Effector memory CD8-positive, alpha-beta T cell (primary cell): ENCODE results near the gene CD81.

Source experiments
- ATAC-seq: fragments of 150-1000 bp; cut with Tn5 transposase; replicated peaks from 2 replicates; pipeline ENCODE4 v1.10.0; 2021; ENCODE audit warnings: mild to moderate bottlenecking, moderate library complexity
- DNase-seq, 3 experiments: peaks; one replicate each; pipeline ENCODE4 v3.0.0; 2021
- H3K27ac Mint-ChIP-seq, 2 donors: one replicate each; pipeline ENCODE4 v1.8.0; 2022; ENCODE audit warnings: mild to moderate bottlenecking in 2 of 2, mixed read lengths in 2 of 2, moderate library complexity in 2 of 2
- H3K27me3 Mint-ChIP-seq, 2 donors: one replicate each; pipeline ENCODE4 v1.8.0; 2022; ENCODE audit warnings: mixed read lengths in 2 of 2
- H3K36me3 Mint-ChIP-seq: one replicate; pipeline ENCODE4 v1.8.0; 2022; ENCODE audit warnings: mild to moderate bottlenecking, moderate library complexity, mixed read lengths; ENCODE audit not compliant: insufficient read depth
- H3K4me1 Mint-ChIP-seq, 2 donors: one replicate each; pipeline ENCODE4 v1.8.0; 2022; ENCODE audit warnings: low read depth in 2 of 2, mixed read lengths in 2 of 2
- H3K4me3 Mint-ChIP-seq, 2 donors: one replicate each; pipeline ENCODE4 v1.8.0; 2022; ENCODE audit warnings: mild to moderate bottlenecking in 2 of 2, mixed read lengths in 2 of 2, moderate library complexity in 2 of 2
- H3K9me3 Mint-ChIP-seq, 2 donors: one replicate each; pipeline ENCODE4 v1.8.0; 2022; ENCODE audit warnings: mixed read lengths in 2 of 2

The CD81 gene

DNA sequence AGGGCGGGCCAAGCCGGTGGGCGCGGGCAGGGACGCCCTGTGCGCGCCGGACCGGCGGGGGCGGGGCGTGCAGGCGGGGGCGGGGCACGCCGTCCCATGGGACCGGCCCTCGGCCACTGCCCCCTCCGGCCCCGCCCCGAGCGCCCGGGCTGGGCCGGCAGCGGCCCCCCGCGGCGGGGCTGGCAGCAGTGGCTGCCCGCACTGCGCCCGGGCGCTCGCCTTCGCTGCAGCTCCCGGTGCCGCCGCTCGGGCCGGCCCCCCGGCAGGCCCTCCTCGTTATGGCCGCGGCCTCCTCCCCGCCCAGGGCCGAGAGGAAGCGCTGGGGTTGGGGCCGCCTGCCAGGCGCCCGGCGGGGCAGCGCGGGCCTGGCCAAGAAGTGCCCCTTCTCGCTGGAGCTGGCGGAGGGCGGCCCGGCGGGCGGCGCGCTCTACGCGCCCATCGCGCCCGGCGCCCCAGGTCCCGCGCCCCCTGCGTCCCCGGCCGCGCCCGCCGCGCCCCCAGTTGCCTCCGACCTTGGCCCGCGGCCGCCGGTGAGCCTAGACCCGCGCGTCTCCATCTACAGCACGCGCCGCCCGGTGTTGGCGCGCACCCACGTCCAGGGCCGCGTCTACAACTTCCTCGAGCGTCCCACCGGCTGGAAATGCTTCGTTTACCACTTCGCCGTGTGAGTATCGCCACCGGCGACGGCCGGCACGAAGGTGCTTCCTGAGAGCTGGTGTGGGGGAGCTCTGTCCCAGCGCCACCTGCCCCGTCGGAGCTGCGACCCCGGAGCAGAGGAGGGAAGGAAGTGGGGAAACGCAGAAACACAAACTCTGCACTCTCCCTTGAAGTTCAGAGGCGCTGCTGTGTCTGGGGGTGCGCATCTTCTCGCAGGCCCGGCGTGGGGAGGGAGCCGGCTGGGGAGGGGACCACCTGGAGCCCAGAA is 68.0 kb downstream of the CD81 start, which contains the start of gene KCNQ1:
Gene KCNQ1, plus strand, starts transcription at position 188 of the 925 bp plus-strand sequence. Its CDS starts 91 bp downstream, at position 279.
- DNase-seq: no peak
- Mint-ChIP-seq H3K27ac (peak within 1 kb of the TSS in 1 of 2 donors; percentile 59), H3K36me3 (peaks cover 3% of the 10 kb centered on the region), H3K27me3 (peaks cover 5 to 29% of the 10 kb centered on the region in 2 donors), H3K4me1 (peaks cover 22 to 27% of the 10 kb centered on the region in 2 donors), H3K4me3 (peak within 1 kb of the TSS; percentile 83 to 91), H3K9me3 (no peaks in the 10 kb centered on the region)
- ATAC-seq: peak; percentile 54

DNA sequence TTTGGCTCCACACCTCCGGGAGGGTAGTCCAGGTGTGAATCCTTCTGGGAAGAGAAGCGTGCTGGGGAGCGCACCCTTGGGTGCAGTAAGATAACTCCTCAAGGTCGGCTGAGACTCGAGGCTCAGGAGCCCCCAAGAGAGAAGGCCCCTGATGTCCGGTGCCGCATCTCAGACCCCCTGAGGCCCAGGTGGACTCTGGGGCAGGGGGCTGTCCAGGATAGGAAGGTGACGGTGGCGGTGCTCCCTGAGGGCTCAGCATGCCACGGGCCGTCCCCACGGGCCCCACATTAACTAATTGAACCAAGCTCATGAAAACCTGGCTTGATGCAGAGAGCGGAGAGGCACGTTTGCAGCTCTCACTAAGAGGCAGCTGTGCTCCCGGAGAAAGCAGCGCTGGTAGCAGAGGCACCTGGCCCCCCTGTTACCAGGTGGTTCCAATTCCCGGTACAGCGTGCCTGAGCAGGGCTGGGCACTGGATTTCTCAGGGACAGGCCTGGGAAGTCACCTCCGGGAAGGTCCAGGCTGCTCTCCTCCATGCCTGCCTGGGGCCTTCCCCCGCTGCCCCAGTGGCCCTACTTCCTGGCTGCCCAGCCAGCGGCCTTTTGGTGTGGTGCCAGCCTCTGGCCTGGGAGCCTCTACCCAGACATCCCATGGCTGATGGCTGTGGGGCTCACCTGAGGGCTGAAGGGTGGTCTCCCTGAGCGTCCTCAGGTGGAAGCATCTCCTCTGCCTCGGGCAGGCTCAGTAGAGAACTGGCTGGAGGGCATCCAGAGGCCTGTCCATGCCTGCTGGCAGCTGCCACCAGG is 68.8 kb downstream of the CD81 start:
- Mint-ChIP-seq H3K27ac (peak overlapping the region in 1 of 2 donors; percentile 59), H3K9me3 (no peaks in the 10 kb centered on the region)

DNA sequence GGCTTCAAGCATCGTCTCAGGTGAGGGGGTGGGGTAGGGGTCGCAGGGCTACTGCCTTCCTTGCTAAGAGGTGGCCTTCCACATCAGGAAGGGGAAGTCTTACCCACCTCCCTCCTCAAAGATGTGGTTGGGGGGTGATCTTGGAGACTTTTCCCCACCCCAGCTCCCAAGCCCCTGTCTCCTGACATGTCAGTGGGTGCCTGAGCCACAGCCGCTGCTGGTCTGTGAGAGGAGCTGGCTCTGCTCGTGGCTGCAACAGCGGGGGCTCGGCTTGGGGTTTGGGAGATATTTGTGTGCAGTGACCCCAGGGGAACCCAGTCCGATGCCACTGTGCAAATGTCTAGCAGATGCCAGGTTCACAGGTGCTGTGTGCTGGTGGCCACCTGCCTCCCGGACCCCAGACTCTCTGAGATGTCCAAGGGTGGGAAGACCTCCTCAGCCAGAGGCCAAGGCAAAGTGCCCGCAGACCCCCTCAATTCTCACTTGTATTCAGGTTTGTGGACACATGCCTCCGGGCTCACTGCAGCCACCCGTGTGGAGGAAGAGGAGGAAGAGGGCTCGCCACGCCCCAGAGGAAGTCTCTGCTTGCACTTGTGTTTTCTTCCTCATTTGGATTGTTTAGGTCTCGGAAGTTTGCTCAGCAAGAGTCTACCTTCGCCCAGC is 69.6 kb downstream of the CD81 start:
- peak overlapping the region; percentile 56 to 91 for H3K4me3 Mint-ChIP-seq
- peak overlapping the region in 1 of 2 donors; percentile 32 for H3K27ac Mint-ChIP-seq
- H3K4me1 Mint-ChIP-seq: peaks cover 22 to 27% of the 10 kb centered on the region in 2 donors
- H3K9me3 Mint-ChIP-seq: no peaks in the 10 kb centered on the region
- H3K27me3 Mint-ChIP-seq: peaks cover 5 to 29% of the 10 kb centered on the region in 2 donors
- peaks cover 3% of the 10 kb centered on the region for H3K36me3 Mint-ChIP-seq
- ATAC-seq: no peak
- no peak for DNase-seq

More for the DNA sequence above, 68.8 kb downstream of the CD81 start:
- Mint-ChIP-seq H3K4me3 (peak overlapping the region; percentile 83 to 91), H3K4me1 (peaks cover 22 to 27% of the 10 kb centered on the region in 2 donors), H3K27me3 (peaks cover 5 to 29% of the 10 kb centered on the region in 2 donors), H3K36me3 (peaks cover 3% of the 10 kb centered on the region)
- ATAC-seq (no peak), DNase-seq (no peak)
